Stimulated activated naive B cell treated with anti-CD40 and anti-IgM and Interleukin-4, amounts not matched to agents 10 μg/mL and 1 μg/mL and 100 μg/mL, for 72 hours (primary cell): ENCODE measurements around the gene TRIM56.
"Not testable (repeated sequence)": the region's sequence is repeated elsewhere in the genome, so short reads cannot be mapped to it uniquely, and the experiment has no call there.

Experiments used
- ATAC-seq, 2 donors: fragments of 150-1000 bp; cut with Tn5 transposase; replicated peaks; 2 replicates each; pipeline ENCODE4 v1.10.0; 2021; ENCODE audit warnings: moderate library complexity in 1 of 2
- DNase-seq: peaks from one replicate; pipeline ENCODE4 v3.0.0; 2021
- H3K27ac Mint-ChIP-seq: one replicate; pipeline ENCODE4 v1.8.0; 2022; ENCODE audit warnings: mild to moderate bottlenecking, mixed read lengths
- H3K27me3 Mint-ChIP-seq, 2 donors: one replicate each; pipeline ENCODE4 v1.8.0; 2022; ENCODE audit warnings: mixed read lengths in 2 of 2
- H3K36me3 Mint-ChIP-seq, 2 donors: one replicate each; pipeline ENCODE4 v1.8.0; 2022; ENCODE audit warnings: mixed read lengths in 2 of 2, mild to moderate bottlenecking in 1 of 2
- H3K4me1 Mint-ChIP-seq, 2 donors: one replicate each; pipeline ENCODE4 v1.8.0; 2022; ENCODE audit warnings: mixed read lengths in 2 of 2, mild to moderate bottlenecking in 1 of 2
- H3K4me3 Mint-ChIP-seq, 2 donors: one replicate each; pipeline ENCODE4 v1.8.0; 2022; ENCODE audit warnings: mild to moderate bottlenecking in 2 of 2, mixed read lengths in 2 of 2, moderate library complexity in 1 of 2
- H3K9me3 Mint-ChIP-seq, 2 donors: one replicate each; pipeline ENCODE4 v1.8.0; 2022; ENCODE audit warnings: mixed read lengths in 2 of 2, mild to moderate bottlenecking in 1 of 2

TRIM56 gene

GRCh38 chr7:101076183-101076582 is 9.1 kb upstream of the TRIM56 start:
- not testable (repeated sequence) for ATAC-seq, H3K27ac Mint-ChIP-seq, H3K36me3 Mint-ChIP-seq, DNase-seq, H3K9me3 Mint-ChIP-seq, H3K4me3 Mint-ChIP-seq
- H3K4me1 Mint-ChIP-seq, result peaks cover 6 to 11% of the 10 kb centered on the region in 2 donors
- H3K27me3 Mint-ChIP-seq, result peaks cover 0 to 20% of the 10 kb centered on the region in 2 donors

GRCh38 chr7:101077303-101078086 is 7.8 kb upstream of the TRIM56 start:
- peak; percentile 97 to 99 for ATAC-seq
- no peaks in the 10 kb centered on the region for H3K9me3 Mint-ChIP-seq
- no peaks in the 10 kb centered on the region for H3K36me3 Mint-ChIP-seq
- peak overlapping the region; percentile 85 for H3K27ac Mint-ChIP-seq
- H3K27me3 Mint-ChIP-seq, result peaks cover 0 to 14% of the 10 kb centered on the region in 2 donors
- peak overlapping the region; percentile 16 to 50 for H3K4me3 Mint-ChIP-seq
- DNase-seq, result peak; percentile 75
- H3K4me1 Mint-ChIP-seq, result peaks cover 6 to 11% of the 10 kb centered on the region in 2 donors

- H3K4me3 Mint-ChIP-seq, result no peak overlapping the region
- no peak overlapping the region for H3K27ac Mint-ChIP-seq
- no peak for ATAC-seq
Observed at GRCh38 chr7:101081432-101081831, 3.8 kb upstream of the TRIM56 start.

GRCh38 chr7:101084865-101085161 is 468 bp upstream of the TRIM56 start:
- DNase-seq, result no peak
- peak overlapping the region; percentile 97 to 99 for H3K4me3 Mint-ChIP-seq
- H3K4me1 Mint-ChIP-seq, result peaks cover 17 to 35% of the 10 kb centered on the region in 2 donors
- ATAC-seq, result no peak
- H3K36me3 Mint-ChIP-seq, result peaks cover 15 to 22% of the 10 kb centered on the region in 2 donors
- H3K9me3 Mint-ChIP-seq, result no peaks in the 10 kb centered on the region
- H3K27ac Mint-ChIP-seq, result peak overlapping the region; percentile 100
- H3K27me3 Mint-ChIP-seq, result peaks cover 0 to 5% of the 10 kb centered on the region in 2 donors

More at GRCh38 chr7:101081432-101081831, 3.8 kb upstream of the TRIM56 start:
- peaks cover 2 to 3% of the 10 kb centered on the region in 2 donors for H3K36me3 Mint-ChIP-seq
- H3K27me3 Mint-ChIP-seq, result peaks cover 0 to 5% of the 10 kb centered on the region in 2 donors
- no peak for DNase-seq
- no peaks in the 10 kb centered on the region for H3K9me3 Mint-ChIP-seq
- peaks cover 9 to 28% of the 10 kb centered on the region in 2 donors for H3K4me1 Mint-ChIP-seq

GRCh38 chr7:101087334-101088068 is 2.2 kb downstream of the TRIM56 start:
- Mint-ChIP-seq H3K27ac (no peak overlapping the region), H3K36me3 (peaks cover 34 to 43% of the 10 kb centered on the region in 2 donors), H3K4me3 (no peak overlapping the region), H3K9me3 (no peaks in the 10 kb centered on the region), H3K27me3 (no peaks in the 10 kb centered on the region), H3K4me1 (peaks cover 22 to 36% of the 10 kb centered on the region in 2 donors)
- no peak for DNase-seq
- no peak for ATAC-seq

- DNase-seq (no peak), ATAC-seq (no peak)
- H3K9me3 Mint-ChIP-seq, result no peaks in the 10 kb centered on the region
- no peak overlapping the region for H3K4me3 Mint-ChIP-seq
- no peak overlapping the region for H3K27ac Mint-ChIP-seq
- H3K4me1 Mint-ChIP-seq, result peaks cover 22 to 36% of the 10 kb centered on the region in 2 donors
- no peaks in the 10 kb centered on the region for H3K27me3 Mint-ChIP-seq
- peaks cover 34 to 43% of the 10 kb centered on the region in 2 donors for H3K36me3 Mint-ChIP-seq
Observed at GRCh38 chr7:101088069-101088425, 2.8 kb downstream of the TRIM56 start.

- H3K4me3 Mint-ChIP-seq, result peak overlapping the region in 1 of 2 donors; percentile 34
- no peak for DNase-seq
Observed at GRCh38 chr7:101088858-101089529, 3.7 kb downstream of the TRIM56 start.

GRCh38 chr7:101089876-101090275 is 4.6 kb downstream of the TRIM56 start:
- H3K36me3 Mint-ChIP-seq, result peaks cover 37 to 55% of the 10 kb centered on the region in 2 donors

More at GRCh38 chr7:101088858-101089529, 3.7 kb downstream of the TRIM56 start:
- peak overlapping the region; percentile 75 for H3K27ac Mint-ChIP-seq
- no peaks in the 10 kb centered on the region for H3K27me3 Mint-ChIP-seq
- no peak for ATAC-seq
- peaks cover 22 to 38% of the 10 kb centered on the region in 2 donors for H3K4me1 Mint-ChIP-seq
- H3K36me3 Mint-ChIP-seq, result peaks cover 35 to 46% of the 10 kb centered on the region in 2 donors
- no peaks in the 10 kb centered on the region for H3K9me3 Mint-ChIP-seq

GRCh38 chr7:101092266-101092905 is 7.1 kb downstream of the TRIM56 start:
- not testable (repeated sequence) for DNase-seq, H3K27me3 Mint-ChIP-seq, H3K9me3 Mint-ChIP-seq, H3K27ac Mint-ChIP-seq, H3K4me3 Mint-ChIP-seq, ATAC-seq
- Mint-ChIP-seq H3K36me3 (peaks cover 35 to 54% of the 10 kb centered on the region in 2 donors), H3K4me1 (peaks cover 21 to 32% of the 10 kb centered on the region in 2 donors)

More at GRCh38 chr7:101089876-101090275, 4.6 kb downstream of the TRIM56 start:
- Mint-ChIP-seq H3K9me3 (no peaks in the 10 kb centered on the region), H3K4me1 (peaks cover 21 to 41% of the 10 kb centered on the region in 2 donors), H3K27ac (no peak overlapping the region), H3K27me3 (no peaks in the 10 kb centered on the region), H3K4me3 (no peak overlapping the region)
- DNase-seq, result no peak
- no peak for ATAC-seq

GRCh38 chr7:101093906-101094305 is 8.6 kb downstream of the TRIM56 start:
- ATAC-seq (no peak), DNase-seq (no peak)
- no peak overlapping the region for H3K4me3 Mint-ChIP-seq
- no peak overlapping the region for H3K27ac Mint-ChIP-seq
- peaks cover 19 to 29% of the 10 kb centered on the region in 2 donors for H3K4me1 Mint-ChIP-seq
- no peaks in the 10 kb centered on the region for H3K27me3 Mint-ChIP-seq
- peaks cover 30 to 49% of the 10 kb centered on the region in 2 donors for H3K36me3 Mint-ChIP-seq
- H3K9me3 Mint-ChIP-seq, result no peaks in the 10 kb centered on the region

- ATAC-seq, result no peak
- no peak overlapping the region for H3K4me3 Mint-ChIP-seq
- no peaks in the 10 kb centered on the region for H3K9me3 Mint-ChIP-seq
- no peak overlapping the region for H3K27ac Mint-ChIP-seq
- H3K4me1 Mint-ChIP-seq, result peaks cover 16 to 27% of the 10 kb centered on the region in 2 donors
- no peaks in the 10 kb centered on the region for H3K27me3 Mint-ChIP-seq
- peaks cover 27 to 45% of the 10 kb centered on the region in 2 donors for H3K36me3 Mint-ChIP-seq
- no peak for DNase-seq
Observed at GRCh38 chr7:101094376-101094775, 9.1 kb downstream of the TRIM56 start.

- peaks cover 0 to 1% of the 10 kb centered on the region in 2 donors for H3K27me3 Mint-ChIP-seq
- peaks cover 21 to 39% of the 10 kb centered on the region in 2 donors for H3K36me3 Mint-ChIP-seq
- peaks cover 15 to 27% of the 10 kb centered on the region in 2 donors for H3K4me1 Mint-ChIP-seq
- no peak overlapping the region for H3K4me3 Mint-ChIP-seq
- no peak for DNase-seq
- H3K27ac Mint-ChIP-seq, result no peak overlapping the region
- peak in 1 of 2 donors; percentile 23 for ATAC-seq
- H3K9me3 Mint-ChIP-seq, result no peaks in the 10 kb centered on the region
Observed at GRCh38 chr7:101094791-101095375, 9.6 kb downstream of the TRIM56 start.

GRCh38 chr7:101096331-101096956 is 11.2 kb downstream of the TRIM56 start:
- no peak for ATAC-seq
- no peaks in the 10 kb centered on the region for H3K9me3 Mint-ChIP-seq
- H3K4me1 Mint-ChIP-seq, result peaks cover 17 to 36% of the 10 kb centered on the region in 2 donors
- H3K4me3 Mint-ChIP-seq, result no peak overlapping the region
- peaks cover 8 to 11% of the 10 kb centered on the region in 2 donors for H3K27me3 Mint-ChIP-seq
- no peak for DNase-seq
- peaks cover 10 to 26% of the 10 kb centered on the region in 2 donors for H3K36me3 Mint-ChIP-seq
- H3K27ac Mint-ChIP-seq, result no peak overlapping the region
